ENCODE data around the gene TGFB1I1. TPM values are rescaled to one million over a fixed set of nuclear protein-coding genes. Genes with fewer than 3 reads are reported as not detected.

Gene TGFB1I1
- total RNA-seq, 1 experiment from 2014 or later = 8.7 TPM

GRCh38 chr16:31507617-31507928 lies 35.6 kb downstream of the TGFB1I1 start:
- no TSS peak for BruUV-seq (replicated peaks)
- Histone ChIP-seq H3K4me1 (ENCODE audit: control insufficient read depth in 1 of 2, insufficient read depth in 2 of 2, low read length in 2 of 2) (peaks cover 14 to 20% of the 10 kb centered on the region in 2 experiments; a peak in 3 of 4 replicates), H3K4me2 (ENCODE audit: low read length) (peak overlapping the region; percentile 78), H3K79me2 (ENCODE audit: insufficient read depth, low read length) (peaks cover 16% of the 10 kb centered on the region), H3K9me2 (ENCODE audit: insufficient read depth) (no peaks in the 10 kb centered on the region), H3K27ac (ENCODE audit: low read depth, low read length) (peak overlapping the region; percentile 76), H3K36me3 (ENCODE audit: control insufficient read depth in 1 of 2, insufficient read depth in 2 of 2, low read length in 2 of 2) (peaks cover 0 to 3% of the 10 kb centered on the region in 2 experiments; a peak in 1 of 4 replicates), H4K20me1 (ENCODE audit: insufficient read depth) (no peaks in the 10 kb centered on the region), H2AFZ (ENCODE audit: low read depth, low read length, poor library complexity, severe bottlenecking) (no peak overlapping the region), H3K9me3 (ENCODE audit: control insufficient read depth in 1 of 2, insufficient read depth in 1 of 2, low read depth in 1 of 2, low read length in 2 of 2) (no peaks in the 10 kb centered on the region), H3K27me3 (ENCODE audit: insufficient read depth, low read length) (no peaks in the 10 kb centered on the region), H3K9ac (ENCODE audit: low read length) (peak overlapping the region; percentile 96), H3K4me3 (replicated peaks in 1 of 2; ENCODE audit: low read depth in 1 of 2, low read length in 2 of 2) (peak overlapping the region; percentile 97 to 98)
- intact Hi-C loops (cut with micrococcal nuclease) = loop anchor here (10.0 kb wide), 1 partner anchor 367 kb away; the partner anchor contains the start of gene ZNF267
- RAD21 ChIA-PET (ENCODE audit: low non-redundant PET in 1 of 2, low total read pairs in 2 of 2, uncharacterized antibody in 2 of 2, unreplicated experiment in 2 of 2) = no interaction called here
- TF ChIP-seq ZFX (IDR thresholded peaks at IDR 0.05) (no peak), FOSL1 (IDR thresholded peaks at IDR 0.05; ENCODE audit: low read depth) (no peak), SRF (IDR thresholded peaks at IDR 0.05; ENCODE audit: low read depth) (no peak), POLR2A (IDR thresholded peaks at IDR 0.05; ENCODE audit: borderline replicate concordance, extremely low read depth, insufficient read depth, insufficient read length) (no peak), CEBPB (IDR thresholded peaks at IDR 0.05; ENCODE audit: low read depth) (no peak), CBX3 (IDR thresholded peaks at IDR 0.05; ENCODE audit: low read depth) (no peak)
- TF ChIP-seq, protein P1, sequence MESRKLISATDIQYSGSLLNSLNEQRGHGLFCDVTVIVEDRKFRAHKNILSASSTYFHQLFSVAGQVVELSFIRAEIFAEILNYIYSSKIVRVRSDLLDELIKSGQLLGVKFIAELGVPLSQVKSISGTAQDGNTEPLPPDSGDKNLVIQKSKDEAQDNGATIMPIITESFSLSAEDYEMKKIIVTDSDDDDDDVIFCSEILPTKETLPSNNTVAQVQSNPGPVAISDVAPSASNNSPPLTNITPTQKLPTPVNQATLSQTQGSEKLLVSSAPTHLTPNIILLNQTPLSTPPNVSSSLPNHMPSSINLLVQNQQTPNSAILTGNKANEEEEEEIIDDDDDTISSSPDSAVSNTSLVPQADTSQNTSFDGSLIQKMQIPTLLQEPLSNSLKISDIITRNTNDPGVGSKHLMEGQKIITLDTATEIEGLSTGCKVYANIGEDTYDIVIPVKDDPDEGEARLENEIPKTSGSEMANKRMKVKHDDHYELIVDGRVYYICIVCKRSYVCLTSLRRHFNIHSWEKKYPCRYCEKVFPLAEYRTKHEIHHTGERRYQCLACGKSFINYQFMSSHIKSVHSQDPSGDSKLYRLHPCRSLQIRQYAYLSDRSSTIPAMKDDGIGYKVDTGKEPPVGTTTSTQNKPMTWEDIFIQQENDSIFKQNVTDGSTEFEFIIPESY (IDR thresholded peaks at IDR 0.05; ENCODE audit: extremely low read depth, insufficient replicate concordance, low read length) = no peak
- TF ChIP-seq, protein P2, sequence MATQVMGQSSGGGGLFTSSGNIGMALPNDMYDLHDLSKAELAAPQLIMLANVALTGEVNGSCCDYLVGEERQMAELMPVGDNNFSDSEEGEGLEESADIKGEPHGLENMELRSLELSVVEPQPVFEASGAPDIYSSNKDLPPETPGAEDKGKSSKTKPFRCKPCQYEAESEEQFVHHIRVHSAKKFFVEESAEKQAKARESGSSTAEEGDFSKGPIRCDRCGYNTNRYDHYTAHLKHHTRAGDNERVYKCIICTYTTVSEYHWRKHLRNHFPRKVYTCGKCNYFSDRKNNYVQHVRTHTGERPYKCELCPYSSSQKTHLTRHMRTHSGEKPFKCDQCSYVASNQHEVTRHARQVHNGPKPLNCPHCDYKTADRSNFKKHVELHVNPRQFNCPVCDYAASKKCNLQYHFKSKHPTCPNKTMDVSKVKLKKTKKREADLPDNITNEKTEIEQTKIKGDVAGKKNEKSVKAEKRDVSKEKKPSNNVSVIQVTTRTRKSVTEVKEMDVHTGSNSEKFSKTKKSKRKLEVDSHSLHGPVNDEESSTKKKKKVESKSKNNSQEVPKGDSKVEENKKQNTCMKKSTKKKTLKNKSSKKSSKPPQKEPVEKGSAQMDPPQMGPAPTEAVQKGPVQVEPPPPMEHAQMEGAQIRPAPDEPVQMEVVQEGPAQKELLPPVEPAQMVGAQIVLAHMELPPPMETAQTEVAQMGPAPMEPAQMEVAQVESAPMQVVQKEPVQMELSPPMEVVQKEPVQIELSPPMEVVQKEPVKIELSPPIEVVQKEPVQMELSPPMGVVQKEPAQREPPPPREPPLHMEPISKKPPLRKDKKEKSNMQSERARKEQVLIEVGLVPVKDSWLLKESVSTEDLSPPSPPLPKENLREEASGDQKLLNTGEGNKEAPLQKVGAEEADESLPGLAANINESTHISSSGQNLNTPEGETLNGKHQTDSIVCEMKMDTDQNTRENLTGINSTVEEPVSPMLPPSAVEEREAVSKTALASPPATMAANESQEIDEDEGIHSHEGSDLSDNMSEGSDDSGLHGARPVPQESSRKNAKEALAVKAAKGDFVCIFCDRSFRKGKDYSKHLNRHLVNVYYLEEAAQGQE (IDR thresholded peaks at IDR 0.05; ENCODE audit: low read depth) = no peak
- POLR2A ChIA-PET = interaction anchor here (0.6 to 1.2 kb wide), 2 partner anchors 48 to 408 kb away, joined by 3 to 6 read pairs; no protein-coding TSS in a partner anchor
- DNase-seq (ENCODE audit: low read depth, low spot score) = no peak
- ATAC-seq = peak; percentile 43
- CTCF ChIA-PET = no interaction called here

All from HCT116 (cell line).